T-helper 17 cell (primary cell): Measurements from ENCODE around the gene INPP5A. TPM values are rescaled to one million over a fixed set of nuclear protein-coding genes. Genes with fewer than 3 reads are reported as not detected.
A peak's percentile ranks its signal among the peaks of the same experiment; 100 is the strongest.

ENCODE experiments used
- ATAC-seq: fragments of 150-1000 bp; cut with Tn5 transposase; 2 replicates; pipeline ENCODE4 v1.10.0; 2021; ENCODE audit warnings: mild to moderate bottlenecking, moderate library complexity
- DNase-seq, 3 donors: peaks; one replicate each; pipeline versions ENCODE4 v3.0.0 to v3.0.0-alpha.2; 2020 to 2021
- H3K9me3 ChIP-seq: one replicate; pipeline ENCODE4 v1.7.0; 2013; ENCODE audit warnings: low read length, mild to moderate bottlenecking; ENCODE audit not compliant: control insufficient read depth, poor library complexity, severe bottlenecking
- H3K27ac Mint-ChIP-seq: one replicate; pipeline ENCODE4 v1.8.0; 2022; ENCODE audit warnings: mild to moderate bottlenecking, moderate library complexity, mixed read lengths
- H3K27me3 Mint-ChIP-seq: one replicate; pipeline ENCODE4 v1.8.0; 2022; ENCODE audit warnings: mixed read lengths
- H3K36me3 Mint-ChIP-seq: one replicate; pipeline ENCODE4 v1.8.0; 2022; ENCODE audit warnings: low read depth, mixed read lengths
- H3K4me1 Mint-ChIP-seq: one replicate; pipeline ENCODE4 v1.8.0; 2022; ENCODE audit warnings: mild to moderate bottlenecking, mixed read lengths
- H3K4me3 Mint-ChIP-seq: one replicate; pipeline ENCODE4 v1.8.0; 2022; ENCODE audit warnings: mild to moderate bottlenecking, moderate library complexity, mixed read lengths
- total RNA-seq, 4 donors: library from RNA in 2 of 4; stranded (reverse) in 2 of 4; gene quantifications; one replicate each; pipeline ENCODE4 v1.2.3 and lab custom pipeline; 2022 to 2026

The INPP5A gene
- total RNA-seq, 2 donors from 2014 or later: 17.6 to 24.7 TPM

- H3K4me1 Mint-ChIP-seq: peaks cover 19% of the 10 kb centered on the region
- H3K36me3 Mint-ChIP-seq: peaks cover 4% of the 10 kb centered on the region
- H3K27ac Mint-ChIP-seq: no peak overlapping the region
Measured at GRCh38 chr10:132610071-132610701, 72.6 kb downstream of the INPP5A start.

GRCh38 chr10:132611026-132611910, 73.7 kb downstream of the INPP5A start:
- Mint-ChIP-seq H3K36me3 (peaks cover 6% of the 10 kb centered on the region), H3K4me1 (peaks cover 22% of the 10 kb centered on the region), H3K4me3 (no peak overlapping the region), H3K27me3 (no peaks in the 10 kb centered on the region), H3K27ac (peak overlapping the region; percentile 84)
- no peaks in the 10 kb centered on the region for H3K9me3 ChIP-seq
- DNase-seq (no peak), ATAC-seq (no peak)

More at GRCh38 chr10:132610071-132610701, 72.6 kb downstream of the INPP5A start:
- Mint-ChIP-seq H3K4me3 (no peak overlapping the region), H3K27me3 (no peaks in the 10 kb centered on the region)
- DNase-seq (no peak), ATAC-seq (no peak)
- no peaks in the 10 kb centered on the region for H3K9me3 ChIP-seq

DNA sequence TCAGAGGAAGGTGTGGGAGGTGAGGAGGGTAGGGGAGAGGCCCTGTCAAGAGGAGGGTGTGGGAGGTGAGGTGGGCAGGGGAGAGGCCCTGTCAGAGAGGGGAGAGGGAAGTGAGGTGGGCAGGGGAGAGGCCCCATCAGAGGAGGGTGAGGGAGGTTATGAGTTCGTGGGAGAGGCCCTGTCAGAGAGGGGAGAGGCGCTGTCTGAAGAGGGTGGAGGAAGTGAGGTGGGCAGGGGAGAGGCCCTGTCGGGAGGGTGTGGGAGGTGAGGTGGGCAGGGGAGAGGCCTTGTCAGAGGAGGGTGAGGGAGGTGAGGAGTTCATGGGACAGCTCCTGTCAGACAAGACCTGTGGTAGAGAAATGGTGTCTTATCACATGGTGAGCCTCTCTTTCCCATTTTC, 74.4 kb downstream of the INPP5A start:
- no peaks in the 10 kb centered on the region for H3K9me3 ChIP-seq
- DNase-seq (no peak), ATAC-seq (no peak)
- peak overlapping the region; percentile 84 for H3K27ac Mint-ChIP-seq
- peaks cover 9% of the 10 kb centered on the region for H3K36me3 Mint-ChIP-seq
- no peaks in the 10 kb centered on the region for H3K27me3 Mint-ChIP-seq
- no peak overlapping the region for H3K4me3 Mint-ChIP-seq
- H3K4me1 Mint-ChIP-seq: peaks cover 25% of the 10 kb centered on the region

- no peak for DNase-seq
- Mint-ChIP-seq H3K36me3 (peaks cover 9% of the 10 kb centered on the region), H3K27ac (peak overlapping the region; percentile 84), H3K4me1 (peaks cover 25% of the 10 kb centered on the region), H3K27me3 (no peaks in the 10 kb centered on the region), H3K4me3 (no peak overlapping the region)
- ATAC-seq: no peak
- H3K9me3 ChIP-seq: no peaks in the 10 kb centered on the region
Measured at GRCh38 chr10:132612571-132613504, 75.3 kb downstream of the INPP5A start.

DNA sequence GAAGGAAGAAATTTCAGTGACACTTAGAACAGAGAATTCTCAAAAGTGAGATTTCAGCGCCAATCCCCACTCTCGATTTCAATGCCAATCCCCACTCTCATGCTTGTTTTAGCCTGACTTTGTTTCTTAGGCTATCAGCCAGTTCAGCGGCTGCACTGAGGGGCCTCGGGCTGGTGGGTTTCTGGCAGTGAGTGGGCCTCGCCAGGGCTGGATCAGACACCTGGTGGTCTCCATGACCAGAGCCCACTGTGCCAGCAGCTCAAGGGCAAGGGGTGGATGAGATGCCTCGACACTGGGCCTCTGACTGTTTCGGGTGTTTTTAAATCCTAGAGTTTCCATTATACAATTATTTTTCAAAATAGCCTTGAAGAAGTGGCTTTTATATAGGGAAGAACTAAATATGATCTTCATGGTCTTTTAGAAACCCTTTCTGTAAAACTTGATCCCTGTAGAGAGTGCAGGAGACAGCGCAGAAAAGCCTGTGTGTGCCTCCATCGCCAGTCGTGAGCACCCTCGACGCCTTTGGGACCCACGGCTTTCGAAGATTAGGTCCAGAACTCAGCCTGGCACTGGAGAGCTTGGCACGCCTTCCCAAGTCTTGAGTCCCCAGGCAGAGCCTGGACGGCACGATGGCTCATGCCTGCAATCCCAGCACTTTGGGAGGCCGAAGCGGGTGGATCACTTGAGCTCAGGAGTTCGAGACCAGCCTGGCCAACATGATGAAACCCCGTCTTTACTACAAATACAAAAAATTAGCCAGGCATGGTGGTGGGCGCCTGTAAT, 76.2 kb downstream of the INPP5A start:
- Mint-ChIP-seq H3K27me3 (no peaks in the 10 kb centered on the region), H3K36me3 (peaks cover 9% of the 10 kb centered on the region), H3K27ac (no peak overlapping the region), H3K4me1 (peaks cover 25% of the 10 kb centered on the region), H3K4me3 (no peak overlapping the region)
- no peaks in the 10 kb centered on the region for H3K9me3 ChIP-seq
- ATAC-seq: no peak
- DNase-seq: no peak

GRCh38 chr10:132614431-132615340, 77.1 kb downstream of the INPP5A start:
- peaks cover under 1% of the 10 kb centered on the region for H3K9me3 ChIP-seq
- ATAC-seq (no peak), DNase-seq (no peak)

GRCh38 chr10:132615341-132616169, 78.0 kb downstream of the INPP5A start:
- H3K9me3 ChIP-seq: peaks cover 6% of the 10 kb centered on the region
- ATAC-seq (no peak), DNase-seq (no peak)
- H3K27me3 Mint-ChIP-seq: no peaks in the 10 kb centered on the region
- H3K27ac Mint-ChIP-seq: peak overlapping the region; percentile 0
- peaks cover 25% of the 10 kb centered on the region for H3K4me1 Mint-ChIP-seq
- H3K36me3 Mint-ChIP-seq: peaks cover 8% of the 10 kb centered on the region
- H3K4me3 Mint-ChIP-seq: peak overlapping the region; percentile 31

More at GRCh38 chr10:132614431-132615340, 77.1 kb downstream of the INPP5A start:
- Mint-ChIP-seq H3K36me3 (peaks cover 8% of the 10 kb centered on the region), H3K4me3 (no peak overlapping the region), H3K27me3 (no peaks in the 10 kb centered on the region), H3K27ac (no peak overlapping the region), H3K4me1 (peaks cover 25% of the 10 kb centered on the region)

GRCh38 chr10:132616170-132616995, 78.8 kb downstream of the INPP5A start:
- peak in 2 of 3 donors; percentile 29 to 39 for DNase-seq
- H3K4me3 Mint-ChIP-seq: peak overlapping the region; percentile 8
- H3K9me3 ChIP-seq: peaks cover 6% of the 10 kb centered on the region
- H3K27me3 Mint-ChIP-seq: no peaks in the 10 kb centered on the region
- H3K27ac Mint-ChIP-seq: peak overlapping the region; percentile 0
- peak; percentile 92 for ATAC-seq
- peaks cover 20% of the 10 kb centered on the region for H3K4me1 Mint-ChIP-seq
- peaks cover 8% of the 10 kb centered on the region for H3K36me3 Mint-ChIP-seq

GRCh38 chr10:132616996-132617736, 79.6 kb downstream of the INPP5A start:
- Mint-ChIP-seq H3K4me1 (peaks cover 17% of the 10 kb centered on the region), H3K27ac (peak overlapping the region; percentile 0), H3K4me3 (no peak overlapping the region), H3K36me3 (peaks cover 8% of the 10 kb centered on the region), H3K27me3 (no peaks in the 10 kb centered on the region)
- H3K9me3 ChIP-seq: peaks cover 6% of the 10 kb centered on the region
- DNase-seq (no peak), ATAC-seq (no peak)

DNA sequence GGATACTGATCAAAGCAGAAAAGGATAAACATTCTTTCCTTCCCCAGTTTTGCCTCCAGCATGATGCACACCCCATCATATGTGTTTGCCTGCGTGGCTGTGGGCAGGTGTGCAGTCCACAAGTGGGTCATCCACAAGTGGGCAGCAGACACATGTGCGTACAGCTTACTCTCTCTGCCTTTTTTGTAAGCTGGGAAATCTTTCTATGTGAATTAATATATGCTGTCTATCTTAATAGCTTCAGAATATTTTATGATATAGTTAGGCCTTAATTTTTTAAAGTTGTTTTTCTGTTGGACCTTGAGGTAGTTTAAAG, 80.1 kb downstream of the INPP5A start:
- H3K9me3 ChIP-seq: peaks cover 6% of the 10 kb centered on the region
- Mint-ChIP-seq H3K27me3 (no peaks in the 10 kb centered on the region), H3K4me1 (peaks cover 12% of the 10 kb centered on the region), H3K36me3 (peaks cover 8% of the 10 kb centered on the region), H3K27ac (no peak overlapping the region), H3K4me3 (no peak overlapping the region)
- DNase-seq: no peak
- ATAC-seq: no peak
